ENCODE results near the gene MATN1. TPM values are rescaled to one million over a fixed set of nuclear protein-coding genes. Genes with fewer than 3 reads are reported as not detected.

The MATN1 gene
- total RNA-seq, 1 experiment from 2014 or later, result 0.24 TPM

DNA sequence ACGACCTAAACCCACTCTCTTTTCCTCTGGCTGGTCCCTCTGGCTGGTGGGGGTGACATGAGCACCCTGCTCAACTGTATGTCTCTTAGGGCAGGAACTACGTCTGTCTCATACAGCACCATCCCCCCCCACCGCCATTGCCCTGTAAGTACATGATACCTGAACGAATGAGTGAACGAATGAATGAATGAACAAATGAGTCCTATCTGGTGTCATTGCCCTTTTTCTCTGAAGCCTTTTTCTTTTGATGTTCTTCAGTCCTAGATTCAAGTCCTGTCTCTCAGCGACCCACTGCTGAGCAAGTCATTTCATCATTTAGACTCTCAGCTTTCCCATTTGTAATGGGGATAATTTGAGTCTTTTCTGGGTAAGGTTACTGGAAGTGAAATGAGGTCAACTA lies 10.8 kb downstream of the MATN1 start (continued):
- no peak for TF ChIP-seq KAT7 (CRISPR knock-in tag; IDR thresholded peaks at IDR 0.05; ENCODE audit: borderline replicate concordance)
- TF ChIP-seq NFYB (CRISPR knock-in tag; conservative IDR thresholded peaks at IDR 0.05; ENCODE audit: low read depth), result no peak
- TF ChIP-seq, protein P1, sequence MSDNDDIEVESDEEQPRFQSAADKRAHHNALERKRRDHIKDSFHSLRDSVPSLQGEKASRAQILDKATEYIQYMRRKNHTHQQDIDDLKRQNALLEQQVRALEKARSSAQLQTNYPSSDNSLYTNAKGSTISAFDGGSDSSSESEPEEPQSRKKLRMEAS (CRISPR knock-in tag; IDR thresholded peaks at IDR 0.05), result no peak
- TF ChIP-seq ZNF219 (CRISPR knock-in tag; IDR thresholded peaks at IDR 0.05; ENCODE audit: borderline replicate concordance), result no peak
- TF ChIP-seq NFE2L1 (CRISPR knock-in tag; IDR thresholded peaks at IDR 0.05), result no peak
- TF ChIP-seq ETV6 (CRISPR knock-in tag; IDR thresholded peaks at IDR 0.05), result no peak
- no peak for TF ChIP-seq ZNF512 (CRISPR knock-in tag; IDR thresholded peaks at IDR 0.05; ENCODE audit: borderline replicate concordance)
- TF ChIP-seq, protein P2, sequence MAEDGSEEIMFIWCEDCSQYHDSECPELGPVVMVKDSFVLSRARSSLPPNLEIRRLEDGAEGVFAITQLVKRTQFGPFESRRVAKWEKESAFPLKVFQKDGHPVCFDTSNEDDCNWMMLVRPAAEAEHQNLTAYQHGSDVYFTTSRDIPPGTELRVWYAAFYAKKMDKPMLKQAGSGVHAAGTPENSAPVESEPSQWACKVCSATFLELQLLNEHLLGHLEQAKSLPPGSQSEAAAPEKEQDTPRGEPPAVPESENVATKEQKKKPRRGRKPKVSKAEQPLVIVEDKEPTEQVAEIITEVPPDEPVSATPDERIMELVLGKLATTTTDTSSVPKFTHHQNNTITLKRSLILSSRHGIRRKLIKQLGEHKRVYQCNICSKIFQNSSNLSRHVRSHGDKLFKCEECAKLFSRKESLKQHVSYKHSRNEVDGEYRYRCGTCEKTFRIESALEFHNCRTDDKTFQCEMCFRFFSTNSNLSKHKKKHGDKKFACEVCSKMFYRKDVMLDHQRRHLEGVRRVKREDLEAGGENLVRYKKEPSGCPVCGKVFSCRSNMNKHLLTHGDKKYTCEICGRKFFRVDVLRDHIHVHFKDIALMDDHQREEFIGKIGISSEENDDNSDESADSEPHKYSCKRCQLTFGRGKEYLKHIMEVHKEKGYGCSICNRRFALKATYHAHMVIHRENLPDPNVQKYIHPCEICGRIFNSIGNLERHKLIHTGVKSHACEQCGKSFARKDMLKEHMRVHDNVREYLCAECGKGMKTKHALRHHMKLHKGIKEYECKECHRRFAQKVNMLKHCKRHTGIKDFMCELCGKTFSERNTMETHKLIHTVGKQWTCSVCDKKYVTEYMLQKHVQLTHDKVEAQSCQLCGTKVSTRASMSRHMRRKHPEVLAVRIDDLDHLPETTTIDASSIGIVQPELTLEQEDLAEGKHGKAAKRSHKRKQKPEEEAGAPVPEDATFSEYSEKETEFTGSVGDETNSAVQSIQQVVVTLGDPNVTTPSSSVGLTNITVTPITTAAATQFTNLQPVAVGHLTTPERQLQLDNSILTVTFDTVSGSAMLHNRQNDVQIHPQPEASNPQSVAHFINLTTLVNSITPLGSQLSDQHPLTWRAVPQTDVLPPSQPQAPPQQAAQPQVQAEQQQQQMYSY (CRISPR knock-in tag; IDR thresholded peaks at IDR 0.05), result no peak
- TF ChIP-seq, protein P3, sequence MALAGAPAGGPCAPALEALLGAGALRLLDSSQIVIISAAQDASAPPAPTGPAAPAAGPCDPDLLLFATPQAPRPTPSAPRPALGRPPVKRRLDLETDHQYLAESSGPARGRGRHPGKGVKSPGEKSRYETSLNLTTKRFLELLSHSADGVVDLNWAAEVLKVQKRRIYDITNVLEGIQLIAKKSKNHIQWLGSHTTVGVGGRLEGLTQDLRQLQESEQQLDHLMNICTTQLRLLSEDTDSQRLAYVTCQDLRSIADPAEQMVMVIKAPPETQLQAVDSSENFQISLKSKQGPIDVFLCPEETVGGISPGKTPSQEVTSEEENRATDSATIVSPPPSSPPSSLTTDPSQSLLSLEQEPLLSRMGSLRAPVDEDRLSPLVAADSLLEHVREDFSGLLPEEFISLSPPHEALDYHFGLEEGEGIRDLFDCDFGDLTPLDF (CRISPR knock-in tag; IDR thresholded peaks at IDR 0.05), result no peak

DNA sequence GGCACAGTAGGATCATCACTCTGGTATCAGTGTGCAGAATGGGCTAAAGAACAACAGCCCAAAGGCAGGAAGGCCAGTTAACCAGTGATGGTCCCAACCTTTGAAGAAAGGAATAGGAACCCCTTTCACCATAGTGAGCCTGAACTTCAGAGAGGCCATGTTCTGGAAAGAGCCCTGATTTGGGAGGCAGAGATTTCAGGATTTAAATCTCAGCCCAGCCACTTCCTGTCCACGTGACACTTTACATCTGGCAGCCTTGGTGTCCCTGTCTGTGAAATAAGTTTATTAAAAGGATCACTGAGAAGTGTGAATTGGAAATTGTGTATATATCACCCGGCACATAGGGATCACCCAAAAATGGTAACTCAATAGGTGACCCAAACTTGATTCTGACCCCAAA lies 13.0 kb downstream of the MATN1 start:
- Mint-ChIP-seq H3K27me3 (ENCODE audit: low read depth) (peaks cover 2% of the 10 kb centered on the region; the same call in 1 of the 2 replicates), H3K9me3 (peaks cover 7% of the 10 kb centered on the region), H3K4me1 (peaks cover 3% of the 10 kb centered on the region; the same call in 1 of the 2 replicates), H3K4me3 (no peak overlapping the region), H3K27ac (no peak overlapping the region), H3K36me3 (peaks cover 1% of the 10 kb centered on the region)
- DNase-seq (ENCODE audit: low spot score) (no peak), ATAC-seq (no peak)
- ChIA-PET POLR2A (no interaction called here), CTCF (no interaction called here)
- TF ChIP-seq ESRRA (CRISPR knock-in tag; IDR thresholded peaks at IDR 0.05; ENCODE audit: borderline replicate concordance) (no peak), TCF7 (CRISPR knock-in tag; IDR thresholded peaks at IDR 0.05; ENCODE audit: low read depth) (no peak), TP53 (CRISPR knock-in tag; IDR thresholded peaks at IDR 0.05) (no peak), ZNF138 (CRISPR knock-in tag; conservative IDR thresholded peaks at IDR 0.05) (no peak), ATF6 (CRISPR knock-in tag; IDR thresholded peaks at IDR 0.05) (no peak), ZSCAN18 (CRISPR knock-in tag; IDR thresholded peaks at IDR 0.05) (no peak), MYBL2 (CRISPR knock-in tag; IDR thresholded peaks at IDR 0.05) (no peak), CREB1 (CRISPR knock-in tag; IDR thresholded peaks at IDR 0.05) (no peak)
- TF ChIP-seq, protein P4, sequence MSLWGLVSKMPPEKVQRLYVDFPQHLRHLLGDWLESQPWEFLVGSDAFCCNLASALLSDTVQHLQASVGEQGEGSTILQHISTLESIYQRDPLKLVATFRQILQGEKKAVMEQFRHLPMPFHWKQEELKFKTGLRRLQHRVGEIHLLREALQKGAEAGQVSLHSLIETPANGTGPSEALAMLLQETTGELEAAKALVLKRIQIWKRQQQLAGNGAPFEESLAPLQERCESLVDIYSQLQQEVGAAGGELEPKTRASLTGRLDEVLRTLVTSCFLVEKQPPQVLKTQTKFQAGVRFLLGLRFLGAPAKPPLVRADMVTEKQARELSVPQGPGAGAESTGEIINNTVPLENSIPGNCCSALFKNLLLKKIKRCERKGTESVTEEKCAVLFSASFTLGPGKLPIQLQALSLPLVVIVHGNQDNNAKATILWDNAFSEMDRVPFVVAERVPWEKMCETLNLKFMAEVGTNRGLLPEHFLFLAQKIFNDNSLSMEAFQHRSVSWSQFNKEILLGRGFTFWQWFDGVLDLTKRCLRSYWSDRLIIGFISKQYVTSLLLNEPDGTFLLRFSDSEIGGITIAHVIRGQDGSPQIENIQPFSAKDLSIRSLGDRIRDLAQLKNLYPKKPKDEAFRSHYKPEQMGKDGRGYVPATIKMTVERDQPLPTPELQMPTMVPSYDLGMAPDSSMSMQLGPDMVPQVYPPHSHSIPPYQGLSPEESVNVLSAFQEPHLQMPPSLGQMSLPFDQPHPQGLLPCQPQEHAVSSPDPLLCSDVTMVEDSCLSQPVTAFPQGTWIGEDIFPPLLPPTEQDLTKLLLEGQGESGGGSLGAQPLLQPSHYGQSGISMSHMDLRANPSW (CRISPR knock-in tag; conservative IDR thresholded peaks at IDR 0.05; ENCODE audit: low read depth), result no peak
- TF ChIP-seq, protein P5, sequence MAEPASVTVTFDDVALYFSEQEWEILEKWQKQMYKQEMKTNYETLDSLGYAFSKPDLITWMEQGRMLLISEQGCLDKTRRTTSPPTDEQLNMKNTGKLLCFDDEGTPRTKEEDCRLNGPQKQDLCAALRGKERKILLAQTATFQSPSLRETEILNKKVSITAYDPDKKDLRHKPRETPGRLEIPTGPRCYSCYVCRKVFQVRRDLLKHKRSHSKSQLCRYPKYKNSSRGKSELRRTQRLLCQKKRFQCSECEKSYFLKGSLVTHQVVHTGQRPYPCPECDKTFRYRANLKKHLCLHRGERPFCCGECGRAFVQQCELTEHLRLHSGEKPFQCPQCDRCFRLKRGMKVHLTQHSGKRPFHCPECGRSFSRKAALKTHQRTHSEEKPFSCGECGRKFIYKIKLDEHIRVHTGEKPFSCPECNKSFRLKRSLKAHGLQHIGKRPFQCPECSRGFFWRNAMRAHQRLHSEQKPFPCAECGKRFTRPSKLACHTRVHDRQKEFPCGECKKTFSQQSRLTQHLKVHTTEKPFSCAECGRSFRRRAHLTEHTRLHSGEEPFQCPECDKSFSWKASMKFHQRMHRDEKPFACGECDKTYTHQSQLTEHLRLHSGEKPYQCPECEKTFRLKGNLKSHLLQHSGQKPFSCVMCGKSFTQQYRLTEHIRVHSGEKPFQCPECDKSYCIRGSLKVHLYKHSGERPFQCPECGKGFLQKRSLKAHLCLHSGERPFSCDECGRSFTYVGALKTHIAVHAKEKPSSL (CRISPR knock-in tag; conservative IDR thresholded peaks at IDR 0.05), result no peak

Data from WTC11 (cell line).